Measurements from ENCODE around the gene TSPOAP1.
A peak's percentile ranks its signal among the peaks of the same experiment; 100 is the strongest.

Gene TSPOAP1

GRCh38 chr17:58316260-58316960 lies 12.2 kb downstream of the TSPOAP1 start:
- no peak for DNase-seq (ENCODE audit: low read depth in 2 of 2)

GRCh38 chr17:58315750-58316149 lies 12.8 kb downstream of the TSPOAP1 start:
- no peak for DNase-seq (ENCODE audit: low read depth in 2 of 2)

GRCh38 chr17:58315281-58315711 lies 13.3 kb downstream of the TSPOAP1 start:
- DNase-seq (ENCODE audit: low read depth in 2 of 2): no peak

- no peak for DNase-seq (ENCODE audit: low read depth in 2 of 2)
These were observed 13.9 kb downstream of the TSPOAP1 start for GRCh38 chr17:58314706-58315015.

GRCh38 chr17:58313815-58314705 lies 14.5 kb downstream of the TSPOAP1 start:
- DNase-seq (ENCODE audit: low read depth in 2 of 2): no peak

- DNase-seq (ENCODE audit: low read depth in 2 of 2): no peak
These were observed 15.8 kb downstream of the TSPOAP1 start for GRCh38 chr17:58312829-58313228.

- DNase-seq (ENCODE audit: low read depth in 2 of 2): no peak
These were observed 16.5 kb downstream of the TSPOAP1 start for GRCh38 chr17:58312021-58312630.

- no peak for DNase-seq (ENCODE audit: low read depth in 2 of 2)
These were observed 17.1 kb downstream of the TSPOAP1 start for GRCh38 chr17:58311429-58311894.

- DNase-seq (ENCODE audit: low read depth in 2 of 2): no peak
These were observed 17.8 kb downstream of the TSPOAP1 start for GRCh38 chr17:58310511-58311428.

- DNase-seq (ENCODE audit: low read depth in 2 of 2): no peak
These were observed 18.7 kb downstream of the TSPOAP1 start for GRCh38 chr17:58309918-58310259.

GRCh38 chr17:58308985-58309917 lies 19.3 kb downstream of the TSPOAP1 start:
- no peak for DNase-seq (ENCODE audit: low read depth in 2 of 2)

GRCh38 chr17:58308173-58308984 lies 20.2 kb downstream of the TSPOAP1 start:
- no peak for DNase-seq (ENCODE audit: low read depth in 2 of 2)

- no peak for DNase-seq (ENCODE audit: low read depth in 2 of 2)
These were observed 21.0 kb downstream of the TSPOAP1 start for GRCh38 chr17:58307468-58308172.

GRCh38 chr17:58306131-58306951 lies 22.3 kb downstream of the TSPOAP1 start:
- no peak for DNase-seq (ENCODE audit: low read depth in 2 of 2)

GRCh38 chr17:58305626-58306025 lies 23.0 kb downstream of the TSPOAP1 start:
- no peak for DNase-seq (ENCODE audit: low read depth in 2 of 2)

GRCh38 chr17:58304750-58305486 lies 23.7 kb downstream of the TSPOAP1 start:
- DNase-seq (ENCODE audit: low read depth in 2 of 2): no peak

GRCh38 chr17:58303971-58304749 lies 24.4 kb downstream of the TSPOAP1 start:
- peak in 1 of 2 donors; percentile 44 for DNase-seq (ENCODE audit: low read depth in 2 of 2)

Measured in stimulated activated CD8-positive, alpha-beta memory T cell treated with anti-CD3 and anti-CD28 coated beads, Interleukin-7, amount 100 ng/mL, for 4 hours (primary cell).